ENCODE results near the gene UPK3A.

- TF ChIP-seq JUND (IDR thresholded peaks at IDR 0.05; ENCODE audit: low read length): no peak
- no peak for TF ChIP-seq SIN3A (conservative IDR thresholded peaks at IDR 0.05 in 1 of 2, IDR thresholded peaks at IDR 0.05 in 1 of 2; ENCODE audit: low read depth in 1 of 2, low read length in 2 of 2)
- TF ChIP-seq, protein P1, sequence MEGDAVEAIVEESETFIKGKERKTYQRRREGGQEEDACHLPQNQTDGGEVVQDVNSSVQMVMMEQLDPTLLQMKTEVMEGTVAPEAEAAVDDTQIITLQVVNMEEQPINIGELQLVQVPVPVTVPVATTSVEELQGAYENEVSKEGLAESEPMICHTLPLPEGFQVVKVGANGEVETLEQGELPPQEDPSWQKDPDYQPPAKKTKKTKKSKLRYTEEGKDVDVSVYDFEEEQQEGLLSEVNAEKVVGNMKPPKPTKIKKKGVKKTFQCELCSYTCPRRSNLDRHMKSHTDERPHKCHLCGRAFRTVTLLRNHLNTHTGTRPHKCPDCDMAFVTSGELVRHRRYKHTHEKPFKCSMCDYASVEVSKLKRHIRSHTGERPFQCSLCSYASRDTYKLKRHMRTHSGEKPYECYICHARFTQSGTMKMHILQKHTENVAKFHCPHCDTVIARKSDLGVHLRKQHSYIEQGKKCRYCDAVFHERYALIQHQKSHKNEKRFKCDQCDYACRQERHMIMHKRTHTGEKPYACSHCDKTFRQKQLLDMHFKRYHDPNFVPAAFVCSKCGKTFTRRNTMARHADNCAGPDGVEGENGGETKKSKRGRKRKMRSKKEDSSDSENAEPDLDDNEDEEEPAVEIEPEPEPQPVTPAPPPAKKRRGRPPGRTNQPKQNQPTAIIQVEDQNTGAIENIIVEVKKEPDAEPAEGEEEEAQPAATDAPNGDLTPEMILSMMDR (IDR thresholded peaks at IDR 0.05; ENCODE audit: control extremely low read depth in 1 of 3, insufficient read depth in 1 of 3, low read depth in 1 of 3, low read length in 3 of 3): no peak
- no peak for TF ChIP-seq SP1 (IDR thresholded peaks at IDR 0.05; ENCODE audit: low read depth, low read length)
- TF ChIP-seq POLR2A (IDR thresholded peaks at IDR 0.05; ENCODE audit: control extremely low read depth in 1 of 2, low read depth in 2 of 2, low read length in 2 of 2): no peak
- no peak for TF ChIP-seq EP300 (IDR thresholded peaks at IDR 0.05; ENCODE audit: borderline replicate concordance in 1 of 2, low read depth in 2 of 2, low read length in 2 of 2)
- TF ChIP-seq, protein P2, sequence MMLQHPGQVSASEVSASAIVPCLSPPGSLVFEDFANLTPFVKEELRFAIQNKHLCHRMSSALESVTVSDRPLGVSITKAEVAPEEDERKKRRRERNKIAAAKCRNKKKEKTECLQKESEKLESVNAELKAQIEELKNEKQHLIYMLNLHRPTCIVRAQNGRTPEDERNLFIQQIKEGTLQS (IDR thresholded peaks at IDR 0.05; ENCODE audit: insufficient read depth, low read depth, low read length): no peak
- no peak for TF ChIP-seq POLR2AphosphoS5 (IDR thresholded peaks at IDR 0.05; ENCODE audit: low read depth, low read length)
- TF ChIP-seq SP2 (IDR thresholded peaks at IDR 0.05; ENCODE audit: low read length): no peak
- no peak for TF ChIP-seq SIX5 (IDR thresholded peaks at IDR 0.05; ENCODE audit: low read depth, low read length)
- TF ChIP-seq TAF1 (IDR thresholded peaks at IDR 0.05; ENCODE audit: low read depth, low read length): no peak
- TF ChIP-seq RAD21 (IDR thresholded peaks at IDR 0.05 in 1 of 2, conservative IDR thresholded peaks at IDR 0.05 in 1 of 2; ENCODE audit: low read depth in 2 of 2, low read length in 2 of 2): no peak
- no peak for TF ChIP-seq TCF12 (IDR thresholded peaks at IDR 0.05; ENCODE audit: low read depth, low read length)
These were observed 56.7 kb downstream of the UPK3A start for GRCh38 chr22:45341498-45341897.
